ENCODE results near the gene UGT1A7. TPM values are rescaled to one million over a fixed set of nuclear protein-coding genes. Genes with fewer than 3 reads are reported as not detected.
A peak's percentile ranks its signal among the peaks of the same experiment; 100 is the strongest.
"Not testable (repeated sequence)": the region's sequence is repeated elsewhere in the genome, so short reads cannot be mapped to it uniquely, and the experiment has no call there.

UGT1A7 gene
- total RNA-seq, 1 donor = not detected

GRCh38 chr2:233711312-233712008, 29.8 kb downstream of the UGT1A7 start:
- peak; percentile 17 to 73 (median 51) for DNase-seq (ENCODE audit: low read depth in 2 of 3, low spot score in 2 of 3)

GRCh38 chr2:233712611-233713261, 31.0 kb downstream of the UGT1A7 start, which contains the start of gene UGT1A5:
TSS of gene UGT1A5 (plus strand) at chr2:233712907. CDS start at chr2:233712992, 85 bp downstream.
- DNase-seq (ENCODE audit: low read depth in 2 of 3, low spot score in 2 of 3) = no peak

- no peak for DNase-seq (ENCODE audit: low read depth in 2 of 3, low spot score in 2 of 3)
Measured at GRCh38 chr2:233713262-233713615, 31.5 kb downstream of the UGT1A7 start.

GRCh38 chr2:233714121-233714520, 32.4 kb downstream of the UGT1A7 start:
- DNase-seq (ENCODE audit: low read depth in 2 of 3, low spot score in 2 of 3) = no peak

- DNase-seq (ENCODE audit: low read depth in 2 of 3, low spot score in 2 of 3) = no peak
Measured at GRCh38 chr2:233718552-233718951, 36.9 kb downstream of the UGT1A7 start, which contains the start of gene UGT1A4. TSS of gene UGT1A4 (plus strand) at chr2:233718736. CDS start at chr2:233718821, 85 bp downstream.

- no peak for DNase-seq (ENCODE audit: low read depth in 2 of 3, low spot score in 2 of 3)
Measured at GRCh38 chr2:233728723-233729301, 47.1 kb downstream of the UGT1A7 start, which contains the start of gene UGT1A3. TSS of gene UGT1A3 (plus strand) at chr2:233729042. CDS start at chr2:233729127, 85 bp downstream.

- not testable (repeated sequence) for DNase-seq (ENCODE audit: low read depth in 2 of 3, low spot score in 2 of 3)
Measured at GRCh38 chr2:233736868-233737653, 55.4 kb downstream of the UGT1A7 start.

- no peak for DNase-seq (ENCODE audit: low read depth in 2 of 3, low spot score in 2 of 3)
Measured at GRCh38 chr2:233740870-233741269, 59.2 kb downstream of the UGT1A7 start.

GRCh38 chr2:233743464-233744259, 62.0 kb downstream of the UGT1A7 start:
- DNase-seq (ENCODE audit: low read depth in 2 of 3, low spot score in 2 of 3) = no peak

- DNase-seq (ENCODE audit: low read depth in 2 of 3, low spot score in 2 of 3) = no peak
Measured at GRCh38 chr2:233745073-233745755, 63.5 kb downstream of the UGT1A7 start.

GRCh38 chr2:233745838-233746237, 64.1 kb downstream of the UGT1A7 start:
- not testable (repeated sequence) for DNase-seq (ENCODE audit: low read depth in 2 of 3, low spot score in 2 of 3)

GRCh38 chr2:233746475-233747282, 65.0 kb downstream of the UGT1A7 start:
- no peak for DNase-seq (ENCODE audit: low read depth in 2 of 3, low spot score in 2 of 3)

GRCh38 chr2:233747283-233747544, 65.5 kb downstream of the UGT1A7 start:
- DNase-seq (ENCODE audit: low read depth in 2 of 3, low spot score in 2 of 3) = no peak

- DNase-seq (ENCODE audit: low read depth in 2 of 3, low spot score in 2 of 3) = not testable (repeated sequence)
Measured at GRCh38 chr2:233750689-233751088, 69.0 kb downstream of the UGT1A7 start.

- not testable (repeated sequence) for DNase-seq (ENCODE audit: low read depth in 2 of 3, low spot score in 2 of 3)
Measured at GRCh38 chr2:233751212-233752009, 69.7 kb downstream of the UGT1A7 start.

GRCh38 chr2:233754872-233755611, 73.3 kb downstream of the UGT1A7 start:
- DNase-seq (ENCODE audit: low read depth in 2 of 3, low spot score in 2 of 3) = no peak

GRCh38 chr2:233756429-233757081, 74.9 kb downstream of the UGT1A7 start:
- DNase-seq (ENCODE audit: low read depth in 2 of 3, low spot score in 2 of 3) = no peak
